HepG2 (cell line): ENCODE results near the gene RECQL5. TPM values are rescaled to one million over a fixed set of nuclear protein-coding genes. Genes with fewer than 3 reads are reported as not detected.

ENCODE experiments used
- ATAC-seq: fragments of 200-7000 bp; cut with Tn5 transposase; 3 replicates; pipeline ENCODE4 v1.9.1; 2020; ENCODE audit warnings: mild to moderate bottlenecking, moderate library complexity
- BruUV-seq: library from RNA; stranded (reverse); fragments of 400-500 nt; replicated peaks from 2 replicates; lab custom pipeline; 2021; lab: Mats Ljungman, UMichigan
- CTCF ChIA-PET: fragments of 300-600 bp; formaldehyde crosslinking; extraction: SDS; loops from one replicate; lab custom pipeline; 2021; ENCODE audit warnings: low total read pairs, inconsistent platforms, low intra/inter-chr PET ratio; lab: Yijun Ruan, JAX
- POLR2A ChIA-PET: fragments of 350-600 bp; sonication (Branson Sonifier 250); formaldehyde crosslinking; loops from one replicate; lab custom pipeline; 2020; ENCODE audit warnings: antibody characterized with exemption, inconsistent platforms; lab: Yijun Ruan, JAX
- DNase-seq: peaks from one replicate; pipeline ENCODE4 v3.0.0-alpha.2; 2015; ENCODE audit warnings: low spot score
- FAIRE-seq: peaks from 3 replicates; lab custom pipeline; 2011; peaks lifted over from hg19 to GRCh38; lab: Jason Lieb, UNC
- H2AFZ ChIP-seq: one replicate; pipeline ENCODE4 v1.6.1; 2011; ENCODE audit warnings: low read length, inconsistent platforms
- H3K27ac ChIP-seq: fragments of 300-600 bp; 3 replicates; pipeline ENCODE4 v1.8.0; 2011; ENCODE audit warnings: mixed run types, mild to moderate bottlenecking, mixed read lengths, low read length, inconsistent platforms; ENCODE audit not compliant: insufficient read depth; ENCODE audit errors: extremely low read length
- H3K27me3 ChIP-seq, 2 experiments: fragments of 200-600 bp in 1 of 2; 2 replicates in 1 of 2; 3 replicates in 1 of 2; pipeline versions ENCODE4 v1.6.0 to v1.8.0; 2011; ENCODE audit warnings: low read length in 2 of 2, mild to moderate bottlenecking in 2 of 2, moderate library complexity in 2 of 2, inconsistent platforms in 1 of 2; ENCODE audit not compliant: insufficient read depth in 2 of 2, control insufficient read depth in 1 of 2
- H3K36me3 ChIP-seq, 2 experiments: fragments of 200-600 bp in 1 of 2; replicated peaks in 1 of 2; 2 replicates in 1 of 2; 3 replicates in 1 of 2; pipeline versions ENCODE4 v1.5.1 to v1.8.0; 2011; ENCODE audit warnings: low read length in 2 of 2, inconsistent platforms in 1 of 2; ENCODE audit not compliant: insufficient read depth in 2 of 2, control insufficient read depth in 1 of 2
- H3K4me1 ChIP-seq: 2 replicates; pipeline ENCODE4 v1.5.1; 2012; ENCODE audit warnings: low read length, inconsistent platforms; ENCODE audit not compliant: insufficient read depth
- H3K4me2 ChIP-seq: 2 replicates; pipeline ENCODE4 v1.6.0; 2011; ENCODE audit warnings: low read depth, low read length, inconsistent platforms
- H3K4me3 ChIP-seq, 3 experiments: fragments of 200-600 bp in 1 of 3; sonication (generic), shearing (Covaris generic) in 1 of 3; replicated peaks in 1 of 3; 2 replicates each; pipeline ENCODE4 v1.5.1; 2011 to 2016; ENCODE audit warnings: low read length in 3 of 3, inconsistent platforms in 2 of 3, low read depth in 2 of 3, mild to moderate bottlenecking in 2 of 3, control low read depth in 1 of 3, mixed read lengths in 1 of 3; ENCODE audit not compliant: insufficient read depth in 1 of 3
- H3K79me2 ChIP-seq: one replicate; pipeline ENCODE4 v1.6.1; 2011; ENCODE audit warnings: low read length, inconsistent platforms; ENCODE audit not compliant: insufficient read depth
- H3K9ac ChIP-seq: 2 replicates; pipeline ENCODE4 v1.6.0; 2011; ENCODE audit warnings: mild to moderate bottlenecking, low read depth, low read length, inconsistent platforms; ENCODE audit not compliant: insufficient read depth
- H3K9me3 ChIP-seq: 2 replicates; pipeline ENCODE4 v1.5.1; 2012; ENCODE audit warnings: mild to moderate bottlenecking, low read length
- H4K20me1 ChIP-seq: 2 replicates; pipeline ENCODE4 v1.6.0; 2011; ENCODE audit warnings: inconsistent platforms, mild to moderate bottlenecking, low read length, moderate library complexity; ENCODE audit not compliant: insufficient read depth
- ELK4 ChIP-seq: sonication (generic); formaldehyde crosslinking; IDR thresholded peaks from 2 replicates; pipeline ENCODE4 v1.9.0; 2021; ENCODE audit warnings: missing genetic modification reagents, borderline replicate concordance
- HNF4A ChIP-seq: sonication (generic); formaldehyde crosslinking; IDR thresholded peaks from 2 replicates; pipeline ENCODE4 v1.4.0; 2020; ENCODE audit warnings: missing genetic modification reagents
- PAWR ChIP-seq: sonication (generic); formaldehyde crosslinking; IDR thresholded peaks from 2 replicates; pipeline ENCODE4 v1.4.0; 2020; ENCODE audit warnings: missing genetic modification reagents, mild to moderate bottlenecking, borderline replicate concordance
- SPEN ChIP-seq: sonication (generic); formaldehyde crosslinking; IDR thresholded peaks from 2 replicates; pipeline ENCODE4 v1.5.1; 2020; ENCODE audit warnings: low read depth, mild to moderate bottlenecking, missing genetic modification reagents
- SRY ChIP-seq: sonication (generic); formaldehyde crosslinking; IDR thresholded peaks from 2 replicates; pipeline ENCODE4 v1.8.0; 2022; ENCODE audit warnings: mild to moderate bottlenecking, missing genetic modification reagents
- TBL1XR1 ChIP-seq: fragments of 150-350 bp; IDR thresholded peaks from 2 replicates; pipeline ENCODE4 v1.6.1; 2014; ENCODE audit warnings: borderline replicate concordance, low read length; ENCODE audit not compliant: partially characterized antibody
- ZBTB1 ChIP-seq: sonication (generic); formaldehyde crosslinking; IDR thresholded peaks from 2 replicates; pipeline ENCODE4 v1.4.0; 2020; ENCODE audit warnings: missing genetic modification reagents, borderline replicate concordance
- ZBTB10 ChIP-seq: sonication (generic); formaldehyde crosslinking; IDR thresholded peaks from 2 replicates; pipeline ENCODE4 v1.4.0; 2020; ENCODE audit warnings: missing genetic modification reagents, borderline replicate concordance
- ZBTB34 ChIP-seq: sonication (generic); formaldehyde crosslinking; IDR thresholded peaks from 2 replicates; pipeline ENCODE4 v1.8.0; 2022; ENCODE audit warnings: mild to moderate bottlenecking, missing genetic modification reagents
- ZC3H13 ChIP-seq: sonication (generic); formaldehyde crosslinking; IDR thresholded peaks from 2 replicates; pipeline ENCODE4 v1.8.1; 2023; ENCODE audit warnings: mild to moderate bottlenecking, missing genetic modification reagents, moderate library complexity
- ZNF343 ChIP-seq: sonication (generic); formaldehyde crosslinking; IDR thresholded peaks from 2 replicates; pipeline ENCODE4 v1.4.0; 2020; ENCODE audit warnings: mild to moderate bottlenecking, missing genetic modification reagents
- ZNF556 ChIP-seq: sonication (generic); formaldehyde crosslinking; IDR thresholded peaks from 2 replicates; pipeline ENCODE4 v1.4.0; 2020; ENCODE audit warnings: mild to moderate bottlenecking, missing genetic modification reagents, borderline replicate concordance
- ZNF558 ChIP-seq: sonication (generic); formaldehyde crosslinking; IDR thresholded peaks from 2 replicates; pipeline ENCODE4 v1.9.0; 2022; ENCODE audit warnings: mild to moderate bottlenecking, missing genetic modification reagents, borderline replicate concordance
- ZNF564 ChIP-seq: sonication (generic); formaldehyde crosslinking; IDR thresholded peaks from 2 replicates; pipeline ENCODE4 v1.8.1; 2023; ENCODE audit warnings: mild to moderate bottlenecking, missing genetic modification reagents
- WGBS: methylation state at CpG from one replicate; pipeline ENCODE4 v1.1.6; 2017; ENCODE audit warnings: low lambda C conversion rate; 5-methylcytosine and 5-hydroxymethylcytosine counted together
- in situ Hi-C: cut with HindIII; loops from 2 replicates; pipeline ENCODE4 v1.10.0; 2017; ENCODE audit warnings: low pct_unique_long_range_greater_than_20kb; ENCODE audit not compliant: extremely low pct_ligation_motif_present
- intact Hi-C: fragments of 100-400 bp; cut with micrococcal nuclease; formaldehyde crosslinking; loops from one replicate; pipeline ENCODE4 v1.10.0; 2022; ENCODE audit not compliant: unreplicated experiment
- polyA plus RNA-seq, 8 experiments: library from polyadenylated mRNA; depleted of rRNA in 3 of 8; stranded (reverse) in 7 of 8; unstranded in 1 of 8; fragments of >200 nt; fragmentation: Illumina TruSeq in 4 of 8; extraction: Trizol in 4 of 8; gene quantifications; 2 replicates each; pipeline versions ENCODE4 v1.2.1 to v1.2.3, GENCODE V29; 2011 to 2016; ENCODE audit warnings: low read depth in 4 of 8, missing spikeins in 1 of 8, mixed read lengths in 1 of 8; ENCODE audit not compliant: insufficient read depth in 1 of 8
- total RNA-seq, 5 experiments: library from RNA; depleted of rRNA; stranded (reverse); fragments of >200 nt; fragmentation: Illumina TruSeq; extraction: Trizol; gene quantifications; 2 replicates each; pipeline ENCODE4 v1.2.3, GENCODE V29; 2016; ENCODE audit warnings: low read depth in 1 of 5

Gene RECQL5
- total and polyA plus RNA-seq, 2 of the 13 experiments (the other 11 are each of a cell fraction or from before 2014, with no cell fraction given), result 27.7 to 32.0 TPM

DNA sequence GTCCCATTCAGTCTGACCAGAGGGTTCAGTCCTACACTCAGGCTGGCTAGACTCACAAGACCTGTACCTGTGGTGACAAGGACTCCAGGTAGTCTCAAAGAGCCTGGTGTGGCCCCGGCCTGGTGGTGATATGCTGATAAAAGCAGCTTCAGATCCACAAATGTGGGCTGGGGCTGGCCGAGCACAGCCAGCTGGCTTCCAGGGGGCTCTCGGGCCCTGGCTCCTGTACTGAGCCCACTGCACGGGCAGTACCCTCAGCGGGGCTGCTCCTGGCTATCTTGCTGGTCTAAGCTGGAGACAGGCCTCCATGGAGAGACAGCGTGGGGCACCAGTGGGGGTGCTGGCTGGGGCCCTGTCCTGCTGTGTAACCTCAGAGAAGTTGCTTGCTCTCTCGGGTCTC lies 29.4 kb downstream of the RECQL5 start:
- in situ Hi-C loops, result no loop called here
- intact Hi-C loops, result no loop called here
- no peak overlapping the region for H3K4me2 ChIP-seq
- ChIA-PET CTCF (no interaction called here), POLR2A (no interaction called here)
- no TSS peak for BruUV-seq
- H3K36me3 ChIP-seq, result peaks cover 5 to 8% of the 10 kb centered on the region in 2 experiments
- no peak for DNase-seq
- H4K20me1 ChIP-seq, result peaks cover 4% of the 10 kb centered on the region; the same call in 1 of the 2 replicates
- TF ChIP-seq PAWR (CRISPR knock-in tag) (no peak), ZBTB34 (CRISPR knock-in tag) (no peak), SRY (CRISPR knock-in tag) (no peak), SPEN (CRISPR knock-in tag) (no peak), HNF4A (CRISPR knock-in tag) (no peak), TBL1XR1 (no peak)
- no peaks in the 10 kb centered on the region for H3K79me2 ChIP-seq
- no peaks in the 10 kb centered on the region for H3K27me3 ChIP-seq
- WGBS, result 94% methylated on average over 7 of the region's 7 CpGs
- no peak overlapping the region for H3K9ac ChIP-seq
- peaks cover 18% of the 10 kb centered on the region for H3K4me1 ChIP-seq
- no peak for FAIRE-seq
- H3K4me3 ChIP-seq, result no peak overlapping the region
- ATAC-seq, result no peak
- H2AFZ ChIP-seq, result no peak overlapping the region
- H3K9me3 ChIP-seq, result no peaks in the 10 kb centered on the region
- no peak overlapping the region for H3K27ac ChIP-seq

DNA sequence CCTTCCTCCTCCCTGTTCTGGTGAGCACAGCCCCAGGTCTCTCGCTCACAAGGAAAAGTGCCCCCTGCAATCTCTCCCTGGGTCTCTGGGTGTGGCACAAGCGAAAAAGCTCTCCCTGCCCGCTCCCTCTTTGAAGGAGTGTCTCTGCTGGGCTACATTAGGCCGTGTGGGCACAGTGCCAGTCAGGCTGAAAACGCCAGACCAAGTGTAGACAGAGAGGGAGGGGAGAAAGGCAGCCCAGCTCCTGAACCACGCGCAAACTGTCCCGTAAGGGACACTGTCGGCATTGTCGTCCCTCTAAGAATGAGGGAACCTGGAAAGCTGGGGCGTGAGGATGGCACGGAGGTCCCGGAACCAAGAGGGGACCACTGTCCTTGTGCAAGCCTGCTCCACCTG lies 29.8 kb downstream of the RECQL5 start:
- H3K4me2 ChIP-seq, result no peak overlapping the region
- no peak for DNase-seq
- no peak for ATAC-seq
- WGBS, result 95% methylated on average over 13 of the region's 13 CpGs
- intact Hi-C loops (no loop called here), in situ Hi-C loops (no loop called here)
- no peaks in the 10 kb centered on the region for H3K9me3 ChIP-seq
- H3K36me3 ChIP-seq, result peaks cover 5 to 10% of the 10 kb centered on the region in 2 experiments
- H3K4me1 ChIP-seq, result peaks cover 19% of the 10 kb centered on the region
- H4K20me1 ChIP-seq, result peaks cover 4% of the 10 kb centered on the region; the same call in 1 of the 2 replicates
- ChIA-PET POLR2A (no interaction called here), CTCF (no interaction called here)
- FAIRE-seq, result no peak
- no peak overlapping the region for H3K4me3 ChIP-seq
- H3K27me3 ChIP-seq, result no peaks in the 10 kb centered on the region
- H3K27ac ChIP-seq, result no peak overlapping the region
- BruUV-seq, result no TSS peak
- H2AFZ ChIP-seq, result no peak overlapping the region
- H3K9ac ChIP-seq, result no peak overlapping the region
- no peaks in the 10 kb centered on the region for H3K79me2 ChIP-seq
- TF ChIP-seq ZBTB1 (CRISPR knock-in tag) (no peak), ZC3H13 (CRISPR knock-in tag) (no peak), ZNF558 (CRISPR knock-in tag) (no peak), ZNF556 (CRISPR knock-in tag) (no peak), ELK4 (CRISPR knock-in tag) (no peak), ZNF564 (CRISPR knock-in tag) (no peak), ZBTB10 (CRISPR knock-in tag) (no peak), ZNF343 (CRISPR knock-in tag) (no peak)
